Osteocyte (in vitro differentiated cells): ENCODE measurements around the gene TUSC7. TPM values are rescaled to one million over a fixed set of nuclear protein-coding genes. Genes with fewer than 3 reads are reported as not detected.

Source experiments
- DNase-seq: peaks from one replicate; pipeline ENCODE4 v3.0.0; 2021; ENCODE audit warnings: mixed read lengths; ENCODE audit not compliant: unreplicated experiment; ENCODE audit errors: extremely low spot score
- H3K27ac Mint-ChIP-seq: one replicate; pipeline ENCODE4 v1.8.0; 2021; ENCODE audit warnings: mild to moderate bottlenecking, mixed read lengths; ENCODE audit not compliant: unreplicated experiment
- H3K27me3 Mint-ChIP-seq: one replicate; pipeline ENCODE4 v1.8.0; 2021; ENCODE audit warnings: mixed read lengths; ENCODE audit not compliant: unreplicated experiment
- H3K36me3 Mint-ChIP-seq: one replicate; pipeline ENCODE4 v1.8.0; 2021; ENCODE audit warnings: mixed read lengths; ENCODE audit not compliant: unreplicated experiment
- H3K4me1 Mint-ChIP-seq: one replicate; pipeline ENCODE4 v1.8.0; 2021; ENCODE audit warnings: mixed read lengths; ENCODE audit not compliant: unreplicated experiment
- H3K4me3 Mint-ChIP-seq: one replicate; pipeline ENCODE4 v1.8.0; 2021; ENCODE audit warnings: mild to moderate bottlenecking, moderate library complexity, mixed read lengths; ENCODE audit not compliant: unreplicated experiment
- H3K9me3 Mint-ChIP-seq: one replicate; pipeline ENCODE4 v1.8.0; 2021; ENCODE audit warnings: mixed read lengths; ENCODE audit not compliant: unreplicated experiment
- long read RNA-seq: library from polyadenylated mRNA; unstranded; transcript quantifications from one replicate; pipeline ENCODE4 v2.0.0, GENCODE V29; 2021
- total RNA-seq: library from RNA; stranded (reverse); gene quantifications from 2 replicates; pipeline ENCODE4 v1.2.1, GENCODE V29; 2021
- TF ChIP-seq, protein P1 (sequence below): fragments of 200-600 bp; sonication (generic); IDR thresholded peaks from 2 replicates; pipeline ENCODE4 v1.5.0; 2021; ENCODE audit warnings: antibody characterized with exemption, mild to moderate bottlenecking, moderate library complexity

The TUSC7 gene
- total RNA-seq: not detected in 2 replicates
- long read RNA-seq: 0 reads

DNA sequence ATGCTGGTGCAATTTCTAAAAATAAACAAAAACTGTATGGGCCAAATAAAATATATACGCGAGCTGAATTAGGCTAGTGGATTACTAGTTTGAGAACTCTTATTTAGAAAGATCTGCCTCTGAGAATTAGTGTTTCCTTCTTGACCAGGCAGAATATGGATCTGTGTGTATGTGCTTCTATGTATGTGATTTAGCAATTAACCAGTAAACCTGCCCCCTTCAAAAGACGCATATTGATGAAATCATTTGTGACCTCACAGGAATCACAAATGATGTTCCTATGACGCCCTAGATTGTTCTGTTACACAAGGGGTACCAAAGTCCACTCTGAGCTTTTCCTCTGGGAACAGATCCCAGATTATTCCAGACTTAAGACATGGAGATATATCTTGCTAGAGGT is at the start of gene TUSC7:
Gene TUSC7, plus strand, starts transcription at position 301 of the 400 bp plus-strand sequence.
- H3K27me3 Mint-ChIP-seq: peaks cover 3% of the 10 kb centered on the region
- DNase-seq: no peak
- no peak within 1 kb of the TSS for H3K27ac Mint-ChIP-seq
- no peaks in the 10 kb centered on the region for H3K9me3 Mint-ChIP-seq
- no peaks in the 10 kb centered on the region for H3K36me3 Mint-ChIP-seq
- TF ChIP-seq, protein P1, sequence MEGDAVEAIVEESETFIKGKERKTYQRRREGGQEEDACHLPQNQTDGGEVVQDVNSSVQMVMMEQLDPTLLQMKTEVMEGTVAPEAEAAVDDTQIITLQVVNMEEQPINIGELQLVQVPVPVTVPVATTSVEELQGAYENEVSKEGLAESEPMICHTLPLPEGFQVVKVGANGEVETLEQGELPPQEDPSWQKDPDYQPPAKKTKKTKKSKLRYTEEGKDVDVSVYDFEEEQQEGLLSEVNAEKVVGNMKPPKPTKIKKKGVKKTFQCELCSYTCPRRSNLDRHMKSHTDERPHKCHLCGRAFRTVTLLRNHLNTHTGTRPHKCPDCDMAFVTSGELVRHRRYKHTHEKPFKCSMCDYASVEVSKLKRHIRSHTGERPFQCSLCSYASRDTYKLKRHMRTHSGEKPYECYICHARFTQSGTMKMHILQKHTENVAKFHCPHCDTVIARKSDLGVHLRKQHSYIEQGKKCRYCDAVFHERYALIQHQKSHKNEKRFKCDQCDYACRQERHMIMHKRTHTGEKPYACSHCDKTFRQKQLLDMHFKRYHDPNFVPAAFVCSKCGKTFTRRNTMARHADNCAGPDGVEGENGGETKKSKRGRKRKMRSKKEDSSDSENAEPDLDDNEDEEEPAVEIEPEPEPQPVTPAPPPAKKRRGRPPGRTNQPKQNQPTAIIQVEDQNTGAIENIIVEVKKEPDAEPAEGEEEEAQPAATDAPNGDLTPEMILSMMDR: no peak
- H3K4me1 Mint-ChIP-seq: no peaks in the 10 kb centered on the region
- no peak within 1 kb of the TSS for H3K4me3 Mint-ChIP-seq

DNA sequence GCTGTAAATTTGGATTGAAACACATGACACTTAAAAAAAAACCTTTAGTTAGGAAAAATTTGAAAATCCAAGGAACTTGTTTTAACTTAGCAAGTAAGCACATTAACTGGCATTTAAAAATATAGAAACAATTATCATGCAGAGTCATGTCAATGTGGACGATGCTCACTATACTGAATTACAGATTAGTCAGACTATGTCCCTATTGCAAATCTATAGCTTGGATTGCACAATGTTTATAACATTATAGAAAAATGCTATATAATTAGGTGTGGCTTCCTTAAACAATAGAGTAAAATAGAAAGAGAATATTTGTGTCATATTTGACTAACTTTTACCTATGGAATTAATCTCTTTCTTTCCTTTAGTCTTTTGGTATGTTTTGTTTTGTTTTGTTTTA is 48.4 kb upstream of the TUSC7 start:
- Mint-ChIP-seq H3K36me3 (no peaks in the 10 kb centered on the region), H3K4me3 (no peak overlapping the region), H3K27ac (no peak overlapping the region), H3K27me3 (peaks cover 7% of the 10 kb centered on the region), H3K9me3 (no peaks in the 10 kb centered on the region), H3K4me1 (no peaks in the 10 kb centered on the region)
- no peak for DNase-seq
- TF ChIP-seq, protein P1: no peak

DNA sequence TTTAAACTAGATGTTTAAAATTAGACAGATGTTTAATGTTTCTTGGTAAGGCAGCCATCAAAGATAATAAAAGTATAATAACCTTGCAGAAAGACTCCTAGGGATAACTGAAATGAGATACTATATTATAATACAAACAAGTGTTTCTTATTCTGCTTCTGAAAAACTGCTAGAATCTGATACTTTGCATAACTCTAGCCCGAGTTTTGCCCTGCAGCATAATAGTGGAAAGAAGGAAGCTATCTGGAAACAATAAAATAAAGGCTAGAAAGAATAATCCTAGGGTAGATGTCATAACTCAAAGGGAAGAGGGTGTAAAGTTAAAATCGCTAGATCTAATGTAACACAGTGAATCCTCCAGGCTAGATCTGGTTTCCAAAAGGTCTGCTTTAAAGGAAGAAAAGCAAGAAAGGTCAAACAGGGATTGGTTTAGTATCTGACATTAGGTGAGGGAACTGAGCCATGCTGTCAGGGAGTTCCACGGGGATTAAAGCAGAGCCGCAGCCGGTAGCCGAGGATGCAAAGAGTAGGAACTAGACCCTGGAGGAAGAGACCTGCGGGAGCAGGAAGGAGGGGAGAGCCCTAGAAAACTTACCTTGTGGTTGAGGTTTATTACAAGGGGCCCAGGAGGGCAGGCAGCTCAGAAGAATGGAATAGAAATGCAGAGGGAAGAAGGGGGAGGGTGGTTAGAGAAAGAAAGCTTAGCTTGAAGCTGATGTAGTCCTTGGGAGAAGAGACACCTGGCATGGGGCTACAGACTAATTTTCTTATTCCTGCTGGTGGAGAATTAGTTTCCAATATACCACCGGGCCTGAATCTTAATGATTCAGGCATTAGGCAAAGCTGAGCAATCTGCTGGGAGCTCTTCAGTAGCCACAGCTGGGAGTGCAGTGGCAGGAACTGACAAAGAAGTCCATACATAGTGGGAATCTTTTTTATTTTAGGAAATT is 46.1 kb upstream of the TUSC7 start:
- DNase-seq: no peak
- Mint-ChIP-seq H3K36me3 (no peaks in the 10 kb centered on the region), H3K4me3 (no peak overlapping the region), H3K27me3 (peaks cover 10% of the 10 kb centered on the region), H3K4me1 (no peaks in the 10 kb centered on the region), H3K27ac (no peak overlapping the region), H3K9me3 (no peaks in the 10 kb centered on the region)
- TF ChIP-seq, protein P1: no peak

DNA sequence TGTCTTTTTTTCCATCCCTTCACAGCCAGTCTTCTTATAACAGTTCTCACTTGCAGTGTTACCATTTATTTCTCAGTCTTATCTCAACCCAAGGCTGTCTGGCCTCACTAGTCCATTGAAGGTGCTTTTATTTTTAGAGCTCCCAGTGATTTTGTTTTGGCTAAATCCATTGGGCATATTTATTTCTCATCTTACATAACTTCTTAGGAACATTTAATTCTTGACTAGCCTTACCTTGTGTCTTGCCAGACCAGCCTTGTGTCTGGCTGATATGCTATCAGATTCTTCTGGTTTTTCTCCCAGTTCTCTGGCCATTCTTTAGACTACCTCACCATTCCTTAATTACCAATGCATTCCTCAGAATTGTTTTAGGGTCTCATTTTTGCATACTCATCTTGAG is 42.3 kb upstream of the TUSC7 start:
- Mint-ChIP-seq H3K9me3 (no peaks in the 10 kb centered on the region), H3K4me1 (no peaks in the 10 kb centered on the region), H3K4me3 (no peak overlapping the region), H3K36me3 (no peaks in the 10 kb centered on the region), H3K27me3 (peaks cover 10% of the 10 kb centered on the region), H3K27ac (no peak overlapping the region)
- no peak for DNase-seq
- TF ChIP-seq, protein P1: no peak

DNA sequence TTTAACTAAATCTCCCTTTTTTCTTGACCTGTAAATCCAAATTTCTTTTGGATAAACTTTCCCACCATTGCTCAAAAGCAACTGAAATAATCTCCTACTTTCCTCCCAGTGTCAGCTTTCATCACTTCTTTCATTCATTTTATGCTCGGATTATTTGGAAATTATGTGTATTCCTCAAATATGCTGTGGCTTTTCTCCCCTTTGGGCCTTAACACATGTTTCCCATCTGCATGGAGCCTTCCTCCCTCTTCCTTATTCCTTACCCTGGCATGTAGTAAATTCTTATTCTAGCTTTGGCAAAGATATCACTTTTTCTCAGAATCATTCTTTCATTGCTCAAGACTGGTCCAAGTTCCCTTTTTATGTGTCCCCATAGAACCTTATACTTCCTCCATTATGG is 41.8 kb upstream of the TUSC7 start:
- no peak overlapping the region for H3K4me3 Mint-ChIP-seq
- no peaks in the 10 kb centered on the region for H3K4me1 Mint-ChIP-seq
- H3K36me3 Mint-ChIP-seq: no peaks in the 10 kb centered on the region
- TF ChIP-seq, protein P1: no peak
- no peaks in the 10 kb centered on the region for H3K9me3 Mint-ChIP-seq
- peaks cover 10% of the 10 kb centered on the region for H3K27me3 Mint-ChIP-seq
- DNase-seq: no peak
- no peak overlapping the region for H3K27ac Mint-ChIP-seq
